ENCODE results near the gene FOXP1.

DNA sequence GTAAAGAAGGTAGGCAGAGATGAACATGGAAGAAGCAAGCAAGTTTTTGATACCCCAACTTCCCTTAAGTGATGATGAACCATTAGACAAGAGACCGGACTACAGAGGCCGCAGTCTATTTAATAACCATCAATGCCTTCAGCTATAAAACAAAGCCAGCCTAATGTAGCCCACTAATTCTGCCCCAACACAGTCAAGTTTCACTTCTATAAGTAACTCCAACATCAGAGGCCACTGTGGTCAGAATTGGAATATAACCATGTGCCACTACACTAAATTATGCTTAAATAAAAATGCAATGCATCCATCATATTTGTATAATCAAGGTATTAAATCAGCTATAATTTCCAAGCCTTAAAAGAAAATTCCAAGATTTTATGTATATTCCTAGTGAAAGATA, 234.7 kb downstream of the FOXP1 start:
- TF ChIP-seq, protein P1, sequence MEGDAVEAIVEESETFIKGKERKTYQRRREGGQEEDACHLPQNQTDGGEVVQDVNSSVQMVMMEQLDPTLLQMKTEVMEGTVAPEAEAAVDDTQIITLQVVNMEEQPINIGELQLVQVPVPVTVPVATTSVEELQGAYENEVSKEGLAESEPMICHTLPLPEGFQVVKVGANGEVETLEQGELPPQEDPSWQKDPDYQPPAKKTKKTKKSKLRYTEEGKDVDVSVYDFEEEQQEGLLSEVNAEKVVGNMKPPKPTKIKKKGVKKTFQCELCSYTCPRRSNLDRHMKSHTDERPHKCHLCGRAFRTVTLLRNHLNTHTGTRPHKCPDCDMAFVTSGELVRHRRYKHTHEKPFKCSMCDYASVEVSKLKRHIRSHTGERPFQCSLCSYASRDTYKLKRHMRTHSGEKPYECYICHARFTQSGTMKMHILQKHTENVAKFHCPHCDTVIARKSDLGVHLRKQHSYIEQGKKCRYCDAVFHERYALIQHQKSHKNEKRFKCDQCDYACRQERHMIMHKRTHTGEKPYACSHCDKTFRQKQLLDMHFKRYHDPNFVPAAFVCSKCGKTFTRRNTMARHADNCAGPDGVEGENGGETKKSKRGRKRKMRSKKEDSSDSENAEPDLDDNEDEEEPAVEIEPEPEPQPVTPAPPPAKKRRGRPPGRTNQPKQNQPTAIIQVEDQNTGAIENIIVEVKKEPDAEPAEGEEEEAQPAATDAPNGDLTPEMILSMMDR (IDR thresholded peaks at IDR 0.05; ENCODE audit: low read depth, low read length, missing input control): no peak
- TF ChIP-seq REST (IDR thresholded peaks at IDR 0.05): no peak
- no peak for TF ChIP-seq TAF1 (conservative IDR thresholded peaks at IDR 0.05)
- TF ChIP-seq FOXA2 (IDR thresholded peaks at IDR 0.05): no peak
